OCI-LY1 (cell line): ENCODE results near the gene EFEMP1.

Experiments
- H2AFZ ChIP-seq: fragments of 200-600 bp; sonication (generic), shearing (Covaris generic); 2 replicates; pipeline ENCODE4 v1.6.0; 2014; ENCODE audit warnings: antibody characterized with exemption, mild to moderate bottlenecking, low read length
- H3F3A ChIP-seq: fragments of 200-600 bp; sonication (generic), shearing (Covaris generic); 2 replicates; pipeline ENCODE4 v1.6.0; 2014; ENCODE audit warnings: mild to moderate bottlenecking, antibody characterized with exemption, low read length, moderate library complexity; ENCODE audit not compliant: insufficient read depth
- H3K27ac ChIP-seq: fragments of 200-600 bp; sonication (generic); 2 replicates; pipeline ENCODE4 v1.5.1; 2014; ENCODE audit warnings: low read length, mixed run types, mild to moderate bottlenecking, low read depth; ENCODE audit not compliant: poor library complexity, severe bottlenecking
- H3K27me3 ChIP-seq: fragments of 200-600 bp; sonication (generic); 2 replicates; pipeline ENCODE4 v1.6.0; 2014; ENCODE audit warnings: antibody characterized with exemption, mild to moderate bottlenecking, low read length, moderate library complexity; ENCODE audit not compliant: insufficient read depth
- H3K36me3 ChIP-seq: fragments of 200-600 bp; sonication (generic); 2 replicates; pipeline ENCODE4 v1.6.1; 2014; ENCODE audit warnings: mild to moderate bottlenecking, antibody characterized with exemption, low read length, moderate library complexity, mixed read lengths; ENCODE audit not compliant: insufficient read depth
- H3K4me1 ChIP-seq: fragments of 200-600 bp; sonication (generic); 2 replicates; pipeline ENCODE4 v1.5.1; 2014; ENCODE audit warnings: mild to moderate bottlenecking, low read length, moderate library complexity; ENCODE audit not compliant: insufficient read depth, severe bottlenecking
- H3K4me2 ChIP-seq: fragments of 200-600 bp; sonication (generic), shearing (Covaris generic); 2 replicates; pipeline ENCODE4 v1.6.1; 2014; ENCODE audit warnings: low read length
- H3K4me3 ChIP-seq: fragments of 200-600 bp; sonication (generic); 2 replicates; pipeline ENCODE4 v1.5.1; 2014; ENCODE audit warnings: low read length, low read depth, mild to moderate bottlenecking, mixed read lengths; ENCODE audit not compliant: poor library complexity, severe bottlenecking
- H3K79me2 ChIP-seq: fragments of 200-600 bp; shearing (Covaris generic); 2 replicates; pipeline ENCODE4 v1.6.1; 2016; ENCODE audit warnings: mixed run types, low read length, mixed read lengths; ENCODE audit not compliant: insufficient read depth
- H3K9ac ChIP-seq: fragments of 200-600 bp; sonication (generic), shearing (Covaris generic); 2 replicates; pipeline ENCODE4 v1.6.1; 2014; ENCODE audit warnings: mild to moderate bottlenecking, low read length, mixed read lengths
- H3K9me2 ChIP-seq: fragments of 200-600 bp; sonication (generic), shearing (Covaris generic); 2 replicates; pipeline ENCODE4 v1.6.1; 2014; ENCODE audit warnings: low read depth, mild to moderate bottlenecking, low read length, mixed read lengths
- H3K9me3 ChIP-seq: fragments of 200-600 bp; shearing (Covaris generic); 2 replicates; pipeline ENCODE4 v1.6.1; 2014; ENCODE audit warnings: low read length, mixed read lengths
- H4K20me1 ChIP-seq: fragments of 200-600 bp; sonication (generic), shearing (Covaris generic); 2 replicates; pipeline ENCODE4 v1.6.0; 2016; ENCODE audit warnings: mild to moderate bottlenecking, low read length; ENCODE audit not compliant: insufficient read depth
- EZH2 ChIP-seq: fragments of 200-600 bp; sonication (generic), shearing (Covaris generic); IDR thresholded peaks from 2 replicates; pipeline ENCODE4 v1.8.0; 2017; ENCODE audit warnings: borderline replicate concordance, mixed run types, mild to moderate bottlenecking, antibody characterized with exemption, low read length, moderate library complexity, mixed read lengths
- TF ChIP-seq, protein P1 (sequence below): fragments of 200-600 bp; sonication (generic), shearing (Covaris generic); IDR thresholded peaks from 2 replicates; pipeline ENCODE4 v1.5.1; 2017; ENCODE audit warnings: mild to moderate bottlenecking, antibody characterized with exemption, low read length, moderate library complexity, mixed read lengths

Gene EFEMP1

GRCh38 chr2:55887901-55888624 is 35.5 kb downstream of the EFEMP1 start:
- Histone ChIP-seq H3K4me3 (no peak overlapping the region), H3K4me1 (no peaks in the 10 kb centered on the region), H4K20me1 (no peaks in the 10 kb centered on the region), H3K9me3 (no peaks in the 10 kb centered on the region), H2AFZ (no peak overlapping the region), H3K9me2 (no peaks in the 10 kb centered on the region), H3K9ac (no peak overlapping the region), H3K27me3 (no peaks in the 10 kb centered on the region), H3K36me3 (no peaks in the 10 kb centered on the region), H3K79me2 (no peaks in the 10 kb centered on the region), H3F3A (no peaks in the 10 kb centered on the region), H3K27ac (no peak overlapping the region), H3K4me2 (no peak overlapping the region)
- TF ChIP-seq, protein P1, sequence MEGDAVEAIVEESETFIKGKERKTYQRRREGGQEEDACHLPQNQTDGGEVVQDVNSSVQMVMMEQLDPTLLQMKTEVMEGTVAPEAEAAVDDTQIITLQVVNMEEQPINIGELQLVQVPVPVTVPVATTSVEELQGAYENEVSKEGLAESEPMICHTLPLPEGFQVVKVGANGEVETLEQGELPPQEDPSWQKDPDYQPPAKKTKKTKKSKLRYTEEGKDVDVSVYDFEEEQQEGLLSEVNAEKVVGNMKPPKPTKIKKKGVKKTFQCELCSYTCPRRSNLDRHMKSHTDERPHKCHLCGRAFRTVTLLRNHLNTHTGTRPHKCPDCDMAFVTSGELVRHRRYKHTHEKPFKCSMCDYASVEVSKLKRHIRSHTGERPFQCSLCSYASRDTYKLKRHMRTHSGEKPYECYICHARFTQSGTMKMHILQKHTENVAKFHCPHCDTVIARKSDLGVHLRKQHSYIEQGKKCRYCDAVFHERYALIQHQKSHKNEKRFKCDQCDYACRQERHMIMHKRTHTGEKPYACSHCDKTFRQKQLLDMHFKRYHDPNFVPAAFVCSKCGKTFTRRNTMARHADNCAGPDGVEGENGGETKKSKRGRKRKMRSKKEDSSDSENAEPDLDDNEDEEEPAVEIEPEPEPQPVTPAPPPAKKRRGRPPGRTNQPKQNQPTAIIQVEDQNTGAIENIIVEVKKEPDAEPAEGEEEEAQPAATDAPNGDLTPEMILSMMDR, result no peak

- Histone ChIP-seq H3K9ac (no peak overlapping the region), H2AFZ (no peak overlapping the region), H3F3A (no peaks in the 10 kb centered on the region), H3K9me2 (no peaks in the 10 kb centered on the region), H3K36me3 (no peaks in the 10 kb centered on the region), H3K27ac (no peak overlapping the region), H3K27me3 (no peaks in the 10 kb centered on the region), H4K20me1 (no peaks in the 10 kb centered on the region), H3K4me2 (no peak overlapping the region), H3K4me1 (no peaks in the 10 kb centered on the region), H3K4me3 (no peak overlapping the region), H3K79me2 (no peaks in the 10 kb centered on the region), H3K9me3 (no peaks in the 10 kb centered on the region)
- no peak for TF ChIP-seq EZH2
- TF ChIP-seq, protein P1, result no peak
Measured at GRCh38 chr2:55887351-55887750, 36.2 kb downstream of the EFEMP1 start.

DNA sequence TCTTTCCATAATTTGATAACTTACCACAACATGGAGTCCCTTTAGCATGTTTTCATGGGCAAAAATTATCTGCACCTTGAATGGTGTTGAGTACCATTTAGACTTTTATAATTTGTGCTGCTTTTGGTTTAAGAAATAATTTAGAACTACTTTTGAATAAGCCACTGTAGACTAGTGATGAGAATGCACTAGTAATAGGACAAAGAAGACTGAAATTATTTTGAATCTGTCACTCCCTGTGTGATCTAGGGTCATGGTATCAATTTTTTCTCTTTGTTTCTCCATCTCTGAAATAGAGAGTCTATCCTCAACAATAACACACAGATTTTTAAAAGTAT is 37.7 kb downstream of the EFEMP1 start:
- Histone ChIP-seq H3K9ac (no peak overlapping the region), H3K79me2 (no peaks in the 10 kb centered on the region), H3K36me3 (no peaks in the 10 kb centered on the region), H3K27ac (no peak overlapping the region), H3K9me3 (no peaks in the 10 kb centered on the region), H3K4me2 (no peak overlapping the region), H3K4me1 (no peaks in the 10 kb centered on the region), H3K27me3 (no peaks in the 10 kb centered on the region), H3K9me2 (no peaks in the 10 kb centered on the region), H4K20me1 (no peaks in the 10 kb centered on the region), H3F3A (no peaks in the 10 kb centered on the region), H2AFZ (no peak overlapping the region), H3K4me3 (no peak overlapping the region)
- TF ChIP-seq EZH2, result no peak
- TF ChIP-seq, protein P1, result no peak
